Stimulated activated memory B cell treated with anti-CD40 and anti-IgM and Interleukin-4, amounts not matched to agents 10 μg/mL and 1 μg/mL and 100 μg/mL, for 72 hours (primary cell): Measurements from ENCODE around the gene DPP6.
"Not testable (repeated sequence)": the region's sequence is repeated elsewhere in the genome, so short reads cannot be mapped to it uniquely, and the experiment has no call there.

Experiments used
- ATAC-seq: fragments of 150-1000 bp; cut with Tn5 transposase; 2 replicates; pipeline ENCODE4 v1.10.0; 2021
- H3K27ac Mint-ChIP-seq: one replicate; pipeline ENCODE4 v1.8.0; 2022; ENCODE audit warnings: mild to moderate bottlenecking, mixed read lengths
- H3K27me3 Mint-ChIP-seq: one replicate; pipeline ENCODE4 v1.8.0; 2022; ENCODE audit warnings: mixed read lengths
- H3K36me3 Mint-ChIP-seq: one replicate; pipeline ENCODE4 v1.8.0; 2022; ENCODE audit warnings: mixed read lengths
- H3K4me1 Mint-ChIP-seq: one replicate; pipeline ENCODE4 v1.8.0; 2022; ENCODE audit warnings: mixed read lengths
- H3K4me3 Mint-ChIP-seq: one replicate; pipeline ENCODE4 v1.8.0; 2022; ENCODE audit warnings: mild to moderate bottlenecking, moderate library complexity, mixed read lengths
- H3K9me3 Mint-ChIP-seq: one replicate; pipeline ENCODE4 v1.8.0; 2022; ENCODE audit warnings: mixed read lengths

The DPP6 gene

DNA sequence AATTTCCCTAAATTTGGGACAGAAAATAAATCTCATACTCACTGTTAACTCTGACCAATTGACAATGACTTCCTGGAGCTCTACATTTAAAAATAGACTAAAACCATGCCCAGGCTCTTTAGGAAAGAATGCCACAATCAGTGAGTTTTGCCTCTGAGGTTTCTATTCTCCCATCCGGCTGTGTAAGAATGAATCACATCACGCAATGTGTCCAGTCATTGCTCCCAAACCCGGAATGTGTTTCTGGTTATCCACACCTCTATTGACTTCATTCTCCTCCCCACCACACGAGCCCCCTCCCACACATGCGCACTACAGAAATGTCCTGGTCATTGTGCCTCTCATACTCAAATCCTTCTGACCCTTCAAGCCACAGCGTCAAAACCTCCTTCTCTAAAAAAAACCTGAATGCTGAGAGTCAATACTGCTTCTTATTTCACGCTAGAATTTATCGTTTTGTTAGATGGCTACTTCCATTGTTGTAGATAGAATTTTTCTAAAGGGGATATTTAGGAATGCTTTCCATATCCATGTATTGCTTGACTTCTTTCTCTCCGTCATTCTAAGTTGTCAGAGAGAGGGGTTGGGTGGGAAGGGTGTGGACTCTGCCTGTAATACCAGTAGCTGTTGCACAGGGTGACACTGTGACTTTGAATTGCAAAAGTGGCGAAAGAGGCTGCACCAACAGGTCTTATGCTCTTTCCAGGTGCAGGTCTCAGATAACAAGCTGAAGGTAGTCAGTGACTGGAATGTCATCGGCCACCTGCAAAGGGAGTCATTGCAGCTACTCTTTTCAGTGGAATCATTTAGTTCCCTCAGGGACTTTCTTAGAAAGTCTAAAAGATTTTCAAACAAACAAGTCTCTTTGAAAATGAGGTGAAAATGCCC lies 594.2 kb downstream of the DPP6 start:
- H3K36me3 Mint-ChIP-seq: no peaks in the 10 kb centered on the region
- no peaks in the 10 kb centered on the region for H3K27me3 Mint-ChIP-seq
- H3K9me3 Mint-ChIP-seq: peaks cover 2% of the 10 kb centered on the region
- H3K4me3 Mint-ChIP-seq: no peak overlapping the region
- no peak for ATAC-seq
- H3K4me1 Mint-ChIP-seq: no peaks in the 10 kb centered on the region
- H3K27ac Mint-ChIP-seq: no peak overlapping the region

DNA sequence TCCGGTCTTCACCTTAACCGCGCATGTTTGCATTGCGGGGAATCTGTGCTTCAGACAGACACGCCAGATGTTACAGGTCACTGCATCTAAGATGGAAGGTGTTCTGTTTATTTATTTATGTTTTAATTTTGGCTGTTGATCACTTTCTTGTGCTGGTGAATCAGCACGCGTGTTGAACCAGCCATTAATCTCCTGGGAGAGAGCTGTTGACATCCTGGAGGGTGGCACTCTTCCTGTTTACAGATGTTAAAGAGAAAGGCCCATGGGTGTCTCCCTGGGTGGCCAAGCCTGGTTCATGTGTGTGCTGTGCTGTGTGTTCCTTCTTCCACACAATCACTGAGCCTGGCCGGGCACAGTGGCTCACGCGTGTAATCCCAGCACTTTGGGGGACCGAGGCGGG lies 595.4 kb downstream of the DPP6 start:
- no peaks in the 10 kb centered on the region for H3K4me1 Mint-ChIP-seq
- no peak overlapping the region for H3K4me3 Mint-ChIP-seq
- no peaks in the 10 kb centered on the region for H3K27me3 Mint-ChIP-seq
- no peak overlapping the region for H3K27ac Mint-ChIP-seq
- H3K9me3 Mint-ChIP-seq: peaks cover 2% of the 10 kb centered on the region
- no peaks in the 10 kb centered on the region for H3K36me3 Mint-ChIP-seq
- no peak for ATAC-seq

DNA sequence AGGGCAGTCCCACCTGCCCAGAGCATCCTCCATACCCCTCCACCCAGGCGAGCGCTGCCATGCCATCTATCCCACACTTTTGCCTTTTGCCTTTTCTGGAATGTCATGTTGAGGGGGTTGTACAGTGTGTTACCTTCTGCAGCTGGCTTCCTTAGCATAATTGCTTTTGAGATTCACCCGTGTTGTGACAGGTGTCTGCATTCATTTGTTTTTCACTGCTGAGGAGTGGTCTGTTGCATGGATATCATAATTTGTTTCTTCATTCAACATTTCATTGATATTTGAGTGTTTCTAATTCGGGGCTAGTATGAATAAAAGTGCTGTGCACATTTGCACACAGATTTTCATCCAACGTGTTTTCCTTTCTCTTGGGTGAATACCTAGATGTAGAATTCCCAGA lies 596.8 kb downstream of the DPP6 start:
- Mint-ChIP-seq H3K9me3 (peaks cover 2% of the 10 kb centered on the region), H3K27ac (no peak overlapping the region), H3K27me3 (no peaks in the 10 kb centered on the region), H3K4me3 (no peak overlapping the region), H3K36me3 (no peaks in the 10 kb centered on the region), H3K4me1 (no peaks in the 10 kb centered on the region)
- ATAC-seq: no peak

GRCh38 chr7:154649434-154649833 lies 597.2 kb downstream of the DPP6 start:
- H3K9me3 Mint-ChIP-seq: peaks cover 2% of the 10 kb centered on the region
- no peak overlapping the region for H3K4me3 Mint-ChIP-seq
- ATAC-seq: no peak
- H3K4me1 Mint-ChIP-seq: no peaks in the 10 kb centered on the region
- no peaks in the 10 kb centered on the region for H3K36me3 Mint-ChIP-seq
- H3K27ac Mint-ChIP-seq: no peak overlapping the region
- no peaks in the 10 kb centered on the region for H3K27me3 Mint-ChIP-seq

DNA sequence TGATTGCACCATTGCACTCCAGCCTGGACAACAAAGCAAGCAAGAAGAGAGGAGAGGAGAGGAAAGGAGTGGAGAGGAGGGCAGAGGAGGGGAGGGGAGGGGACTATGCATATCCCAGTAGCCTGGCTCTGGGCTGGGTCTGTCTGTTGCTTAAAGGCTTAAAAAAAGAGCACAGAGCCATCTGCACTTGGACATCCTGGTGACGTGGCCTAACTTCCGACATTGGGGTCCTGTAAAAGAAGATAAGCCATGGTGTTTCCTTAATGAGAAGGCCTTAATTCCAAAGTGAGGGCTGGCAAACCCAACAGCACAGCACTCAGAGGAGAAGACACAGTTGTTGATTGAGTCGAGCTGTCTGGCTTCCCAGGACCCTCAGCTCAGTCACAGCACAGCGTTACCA lies 598.1 kb downstream of the DPP6 start:
- H3K4me1 Mint-ChIP-seq: no peaks in the 10 kb centered on the region
- no peak overlapping the region for H3K27ac Mint-ChIP-seq
- no peak for ATAC-seq
- peaks cover 2% of the 10 kb centered on the region for H3K9me3 Mint-ChIP-seq
- no peaks in the 10 kb centered on the region for H3K27me3 Mint-ChIP-seq
- no peak overlapping the region for H3K4me3 Mint-ChIP-seq
- H3K36me3 Mint-ChIP-seq: no peaks in the 10 kb centered on the region

GRCh38 chr7:154651501-154651900 lies 599.3 kb downstream of the DPP6 start:
- no peaks in the 10 kb centered on the region for H3K36me3 Mint-ChIP-seq
- H3K27ac Mint-ChIP-seq: no peak overlapping the region
- ATAC-seq: no peak
- no peaks in the 10 kb centered on the region for H3K27me3 Mint-ChIP-seq
- H3K4me3 Mint-ChIP-seq: no peak overlapping the region
- H3K4me1 Mint-ChIP-seq: no peaks in the 10 kb centered on the region
- H3K9me3 Mint-ChIP-seq: peaks cover 7% of the 10 kb centered on the region

DNA sequence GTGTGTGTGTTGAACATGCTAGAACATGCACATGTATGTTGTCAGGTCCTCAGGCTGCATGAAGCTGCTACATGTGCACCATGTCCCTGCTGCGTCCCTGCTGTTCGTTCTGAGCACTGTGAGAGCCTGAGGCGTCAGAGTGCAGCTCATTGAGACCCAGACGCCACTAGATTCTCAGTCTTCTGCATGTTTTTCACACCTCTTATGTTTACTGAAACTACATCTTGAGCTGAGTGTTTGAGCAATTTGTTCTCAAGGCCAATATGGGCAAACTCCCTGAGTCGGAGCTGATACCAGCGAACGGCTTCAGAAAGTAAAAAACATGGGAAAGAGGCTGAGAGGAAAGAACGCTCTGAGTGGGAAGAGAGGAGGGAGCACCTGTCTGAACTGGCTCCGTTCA lies 600.4 kb downstream of the DPP6 start:
- Mint-ChIP-seq H3K27ac (no peak overlapping the region), H3K9me3 (peaks cover 10% of the 10 kb centered on the region), H3K4me3 (no peak overlapping the region)

DNA sequence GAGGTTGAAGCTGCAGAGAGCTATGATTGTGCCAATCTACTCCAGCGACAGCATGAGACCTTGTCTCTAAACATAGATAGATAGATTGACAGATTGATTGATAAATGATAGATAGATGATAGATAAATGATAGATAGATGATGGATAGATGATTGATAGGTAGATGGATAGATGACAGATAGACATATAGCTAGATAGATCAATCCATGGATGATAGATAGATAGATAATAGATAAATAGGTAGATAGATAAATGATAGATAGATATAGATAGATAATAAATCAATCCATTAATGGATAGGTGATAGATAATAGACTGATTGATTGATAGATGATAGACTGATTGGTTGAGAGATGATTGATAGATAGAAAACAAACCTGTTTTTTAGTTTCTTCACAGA lies 601.1 kb downstream of the DPP6 start:
- no peaks in the 10 kb centered on the region for H3K27me3 Mint-ChIP-seq
- H3K36me3 Mint-ChIP-seq: no peaks in the 10 kb centered on the region
- no peak overlapping the region for H3K27ac Mint-ChIP-seq
- peaks cover 11% of the 10 kb centered on the region for H3K9me3 Mint-ChIP-seq
- ATAC-seq: no peak
- H3K4me3 Mint-ChIP-seq: no peak overlapping the region
- H3K4me1 Mint-ChIP-seq: no peaks in the 10 kb centered on the region

More for the DNA sequence above, 600.4 kb downstream of the DPP6 start:
- ATAC-seq: no peak
- no peaks in the 10 kb centered on the region for H3K36me3 Mint-ChIP-seq
- no peaks in the 10 kb centered on the region for H3K4me1 Mint-ChIP-seq
- H3K27me3 Mint-ChIP-seq: no peaks in the 10 kb centered on the region

DNA sequence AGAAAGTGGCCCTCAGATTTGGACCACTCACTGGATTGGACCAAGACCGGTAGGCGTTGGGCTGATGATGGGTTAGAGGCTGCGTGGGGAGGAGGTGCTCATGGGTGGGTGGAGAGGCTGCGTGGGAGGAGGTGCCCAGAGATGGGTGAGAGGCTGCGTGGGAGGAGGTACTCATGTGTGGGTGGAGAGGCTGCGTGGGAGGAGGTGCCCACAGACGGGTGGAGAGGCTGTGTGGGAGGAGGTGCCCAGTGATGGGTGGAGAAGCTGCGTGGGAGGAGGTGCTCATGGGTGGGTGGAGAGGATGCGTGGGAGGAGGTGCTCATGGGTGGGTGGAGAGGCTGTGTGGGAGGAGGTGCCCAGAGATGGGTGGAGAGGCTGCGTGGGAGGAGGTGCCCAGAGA lies 604.4 kb downstream of the DPP6 start:
- Mint-ChIP-seq H3K27ac (no peak overlapping the region), H3K9me3 (peaks cover 20% of the 10 kb centered on the region)

GRCh38 chr7:154666768-154667167 lies 614.6 kb downstream of the DPP6 start:
- Mint-ChIP-seq H3K9me3 (peaks cover 8% of the 10 kb centered on the region), H3K4me3 (no peak overlapping the region), H3K36me3 (no peaks in the 10 kb centered on the region), H3K27ac (no peak overlapping the region), H3K27me3 (no peaks in the 10 kb centered on the region), H3K4me1 (no peaks in the 10 kb centered on the region)
- ATAC-seq: no peak

More for the DNA sequence above, 604.4 kb downstream of the DPP6 start:
- Mint-ChIP-seq H3K4me1 (no peaks in the 10 kb centered on the region), H3K27me3 (no peaks in the 10 kb centered on the region), H3K36me3 (no peaks in the 10 kb centered on the region), H3K4me3 (no peak overlapping the region)
- no peak for ATAC-seq

DNA sequence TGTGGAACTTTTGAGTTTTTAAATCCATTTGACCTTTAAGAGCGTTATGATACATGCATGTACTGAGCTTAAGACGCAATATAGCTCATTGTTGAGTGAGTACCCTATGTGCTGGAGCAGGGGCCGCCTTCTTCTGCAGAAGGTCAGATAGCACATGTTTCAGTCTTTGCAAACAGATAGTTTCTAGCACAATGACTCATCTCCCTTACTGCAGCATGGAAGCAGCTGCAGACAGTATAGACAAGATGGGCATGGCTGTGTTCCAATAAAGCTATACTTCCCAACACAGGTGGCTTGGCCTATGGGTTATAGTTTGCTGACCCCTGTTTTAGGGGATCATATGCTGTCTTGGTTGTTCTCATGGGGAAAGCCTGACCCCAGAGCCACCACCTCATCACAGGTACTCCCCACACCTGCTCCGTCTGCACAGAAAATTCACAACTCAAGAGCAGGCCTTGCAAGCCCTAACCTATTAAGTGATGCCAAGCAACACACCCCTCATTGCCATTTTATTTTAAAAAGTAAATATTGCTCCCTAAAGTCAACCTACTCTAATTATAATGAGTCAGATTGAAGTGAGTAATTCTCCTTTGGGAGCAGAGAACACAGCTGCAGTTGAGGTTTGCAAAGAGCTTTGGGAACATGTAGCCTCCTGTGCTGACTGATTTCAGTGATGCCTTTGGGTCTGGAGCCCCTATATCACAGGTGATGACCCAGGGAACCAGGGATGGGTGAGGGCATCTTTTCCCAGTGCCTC lies 620.6 kb downstream of the DPP6 start:
- ATAC-seq: no peak
- Mint-ChIP-seq H3K4me3 (no peak overlapping the region), H3K36me3 (no peaks in the 10 kb centered on the region), H3K4me1 (no peaks in the 10 kb centered on the region), H3K9me3 (peaks cover 2% of the 10 kb centered on the region), H3K27ac (no peak overlapping the region), H3K27me3 (no peaks in the 10 kb centered on the region)

DNA sequence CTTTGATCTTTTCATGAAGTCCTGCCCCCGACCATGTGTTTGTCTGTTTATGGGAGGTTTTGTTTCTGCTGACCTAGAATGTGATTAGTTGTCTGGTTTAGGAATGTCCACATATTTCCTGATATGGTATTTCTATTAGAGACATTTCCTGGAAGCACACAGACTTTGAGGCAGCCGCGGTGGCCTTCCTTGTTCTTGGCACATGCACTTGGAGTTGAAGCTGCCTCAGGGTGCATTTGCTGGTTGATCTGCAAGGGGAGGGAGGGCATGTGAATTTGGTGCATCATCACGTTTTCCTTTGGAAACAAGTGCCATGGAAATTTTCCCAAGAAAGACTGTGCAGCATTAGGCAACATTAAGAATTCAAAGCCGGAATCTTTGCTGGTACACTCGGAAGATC lies 622.0 kb downstream of the DPP6 start:
- ATAC-seq: no peak
- Mint-ChIP-seq H3K27me3 (no peaks in the 10 kb centered on the region), H3K27ac (no peak overlapping the region), H3K4me3 (no peak overlapping the region), H3K36me3 (no peaks in the 10 kb centered on the region), H3K4me1 (no peaks in the 10 kb centered on the region), H3K9me3 (peaks cover 3% of the 10 kb centered on the region)

- Mint-ChIP-seq H3K27ac (no peak overlapping the region), H3K9me3 (peaks cover 3% of the 10 kb centered on the region), H3K4me1 (no peaks in the 10 kb centered on the region), H3K4me3 (no peak overlapping the region), H3K27me3 (no peaks in the 10 kb centered on the region), H3K36me3 (no peaks in the 10 kb centered on the region)
- no peak for ATAC-seq
Measured at GRCh38 chr7:154675560-154675959, 623.4 kb downstream of the DPP6 start.

DNA sequence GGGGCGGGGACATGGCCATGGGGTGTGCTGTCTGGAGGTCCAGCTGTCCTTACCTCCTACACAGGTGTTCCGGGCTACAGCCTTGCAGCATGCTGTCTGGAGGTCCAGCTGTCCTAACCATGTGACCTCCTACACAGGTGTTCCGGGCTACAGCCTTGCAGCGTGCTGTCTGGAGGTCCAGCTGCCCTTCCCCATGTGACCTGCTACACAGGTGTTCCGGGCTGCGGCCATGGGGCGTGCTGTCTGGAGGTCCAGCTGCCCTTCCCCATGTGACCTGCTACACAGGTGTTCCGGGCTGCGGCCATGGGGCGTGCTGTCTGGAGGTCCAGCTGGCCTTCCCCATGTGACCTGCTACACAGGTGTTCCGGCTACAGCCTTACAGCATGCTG lies 623.8 kb downstream of the DPP6 start:
- not testable (repeated sequence) for H3K36me3 Mint-ChIP-seq, H3K27me3 Mint-ChIP-seq, H3K4me3 Mint-ChIP-seq, ATAC-seq, H3K9me3 Mint-ChIP-seq, H3K4me1 Mint-ChIP-seq, H3K27ac Mint-ChIP-seq

GRCh38 chr7:154676422-154677073 lies 624.4 kb downstream of the DPP6 start:
- no peaks in the 10 kb centered on the region for H3K36me3 Mint-ChIP-seq
- no peak overlapping the region for H3K27ac Mint-ChIP-seq
- no peaks in the 10 kb centered on the region for H3K27me3 Mint-ChIP-seq
- H3K4me1 Mint-ChIP-seq: no peaks in the 10 kb centered on the region
- no peak overlapping the region for H3K4me3 Mint-ChIP-seq
- peaks cover 3% of the 10 kb centered on the region for H3K9me3 Mint-ChIP-seq
- no peak for ATAC-seq
